ENCODE results near the gene TTC34.

TTC34 gene

DNA sequence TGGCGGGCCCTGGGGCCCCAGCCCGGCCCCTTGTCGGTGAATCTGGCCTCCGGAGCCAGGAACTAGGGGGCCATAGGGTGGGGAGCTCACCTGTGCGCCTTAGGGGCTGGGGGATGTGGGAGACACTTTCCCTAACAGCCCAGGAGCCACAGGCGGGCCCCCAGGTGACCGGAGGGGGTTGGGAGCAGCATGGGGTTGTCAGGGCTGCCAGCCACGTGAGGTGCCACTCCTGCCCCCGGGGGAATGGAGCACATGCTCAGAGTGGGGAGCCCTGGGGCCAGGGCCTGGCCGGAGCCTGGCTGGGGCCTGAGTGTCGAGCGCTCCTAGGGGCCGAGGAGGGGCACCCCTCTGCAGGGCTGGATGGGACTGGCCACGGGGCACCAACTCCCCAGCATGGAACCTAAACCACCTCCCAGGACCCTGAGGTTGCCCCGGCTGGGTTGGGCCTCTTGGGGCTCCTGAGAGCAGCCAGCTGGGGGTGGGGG is 195.1 kb downstream of the TTC34 start:
- no peak for DNase-seq (ENCODE audit: low read depth in 2 of 2)

GRCh38 chr1:2605509-2606395 is 195.7 kb downstream of the TTC34 start:
- no peak for DNase-seq (ENCODE audit: low read depth in 2 of 2)

GRCh38 chr1:2604844-2605508 is 196.5 kb downstream of the TTC34 start:
- DNase-seq (ENCODE audit: low read depth in 2 of 2) = no peak

DNA sequence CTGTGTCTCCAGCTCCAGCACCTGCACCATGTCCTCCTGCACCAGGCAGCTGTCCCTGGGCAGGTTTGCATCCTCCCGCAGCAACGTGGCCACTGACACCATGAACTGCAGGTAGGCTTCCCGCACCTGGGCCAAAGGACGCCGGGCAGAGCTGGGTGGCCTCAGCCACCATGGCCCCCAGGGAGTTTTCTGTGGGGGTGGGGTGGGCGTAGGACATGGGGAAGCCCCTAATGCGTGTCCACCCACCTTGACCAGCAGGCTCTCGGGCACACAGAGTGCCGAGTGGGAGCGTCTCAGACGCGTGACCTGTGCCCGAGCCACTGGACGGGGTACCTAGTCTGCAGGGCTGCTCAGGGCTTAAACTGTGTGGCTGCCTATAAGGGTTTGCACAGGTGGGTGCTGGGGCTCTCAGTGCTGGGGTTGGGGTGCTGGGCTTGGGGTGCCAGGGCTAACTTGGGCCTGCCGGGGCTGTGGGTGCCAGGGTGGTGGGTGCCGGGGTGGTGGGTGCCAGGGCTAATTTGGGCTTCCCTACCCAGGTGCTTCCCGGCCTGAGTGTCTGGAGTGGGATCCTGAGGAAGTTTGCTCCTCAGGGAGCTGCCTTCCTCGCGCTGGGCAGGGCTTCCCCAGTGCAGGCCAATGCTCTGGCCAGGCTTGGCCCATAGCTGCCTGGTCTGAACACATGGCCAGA is 197.2 kb downstream of the TTC34 start:
- no peak for DNase-seq (ENCODE audit: low read depth in 2 of 2)

DNA sequence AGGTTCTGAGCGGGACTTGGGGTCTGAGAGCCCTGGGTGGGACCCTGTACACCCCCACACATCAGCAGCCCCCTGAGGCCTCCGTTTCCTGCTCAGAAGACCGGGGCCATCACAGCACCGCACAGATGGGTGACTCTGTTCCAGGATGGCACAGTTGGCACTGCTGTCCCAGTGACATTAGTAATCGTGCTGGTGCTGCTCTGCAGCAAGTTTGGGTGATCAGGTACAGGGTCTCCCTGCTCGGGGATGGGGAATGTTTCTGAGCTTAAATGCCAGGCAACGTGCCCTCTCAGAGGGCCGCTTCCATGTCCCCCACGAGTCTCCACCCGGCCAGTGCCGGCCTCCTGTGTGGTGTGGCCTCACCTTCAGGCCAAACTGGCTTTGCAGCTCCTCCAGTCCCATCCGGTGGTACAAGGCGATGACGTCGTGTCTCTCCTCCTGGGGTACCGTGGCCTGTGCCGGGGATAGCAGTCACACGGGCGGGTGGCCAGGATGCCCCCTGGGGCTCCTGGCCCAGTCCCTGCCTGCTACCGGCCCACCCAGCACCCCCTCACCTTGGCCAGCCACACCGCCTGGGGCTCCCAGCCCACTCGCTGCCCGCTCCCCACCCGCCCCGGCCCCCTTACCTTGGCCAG is 197.9 kb downstream of the TTC34 start:
- no peak for DNase-seq (ENCODE audit: low read depth in 2 of 2)

DNA sequence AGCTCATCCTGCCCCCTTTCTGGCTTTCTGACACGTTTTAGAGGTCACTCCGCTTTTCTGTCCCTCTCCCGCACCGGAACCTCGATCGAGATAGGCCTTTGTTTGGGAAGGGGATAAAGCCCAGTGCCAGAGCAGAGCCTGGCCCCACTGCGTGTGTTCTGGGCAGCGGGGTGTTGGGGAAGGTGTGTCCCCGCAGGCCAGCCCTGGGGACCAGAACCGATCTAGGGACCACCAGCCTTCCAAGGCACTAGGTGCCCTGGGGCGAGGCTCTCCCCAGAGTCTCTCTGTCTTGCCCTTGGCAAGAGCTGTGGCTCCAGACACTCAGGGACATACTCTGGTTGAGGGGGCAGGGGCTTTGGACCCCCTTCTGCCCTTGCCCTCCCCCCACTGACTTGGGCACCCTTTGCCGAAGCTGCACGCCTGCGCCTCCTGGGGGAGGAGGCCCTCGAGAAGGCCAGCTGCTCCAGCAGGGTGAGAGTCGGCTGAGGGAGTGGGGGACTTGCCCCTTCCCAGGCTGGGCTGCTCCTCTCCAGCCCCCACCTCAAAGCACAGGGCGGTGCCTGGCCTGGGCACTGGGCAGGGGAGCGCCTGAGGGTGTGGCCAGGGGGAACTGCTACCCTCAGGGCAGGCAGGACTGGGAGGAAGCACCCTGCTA is 198.5 kb downstream of the TTC34 start:
- DNase-seq (ENCODE audit: low read depth in 2 of 2) = no peak

- DNase-seq (ENCODE audit: low read depth in 2 of 2) = no peak
Measured at GRCh38 chr1:2602311-2602835, 199.1 kb downstream of the TTC34 start.

DNA sequence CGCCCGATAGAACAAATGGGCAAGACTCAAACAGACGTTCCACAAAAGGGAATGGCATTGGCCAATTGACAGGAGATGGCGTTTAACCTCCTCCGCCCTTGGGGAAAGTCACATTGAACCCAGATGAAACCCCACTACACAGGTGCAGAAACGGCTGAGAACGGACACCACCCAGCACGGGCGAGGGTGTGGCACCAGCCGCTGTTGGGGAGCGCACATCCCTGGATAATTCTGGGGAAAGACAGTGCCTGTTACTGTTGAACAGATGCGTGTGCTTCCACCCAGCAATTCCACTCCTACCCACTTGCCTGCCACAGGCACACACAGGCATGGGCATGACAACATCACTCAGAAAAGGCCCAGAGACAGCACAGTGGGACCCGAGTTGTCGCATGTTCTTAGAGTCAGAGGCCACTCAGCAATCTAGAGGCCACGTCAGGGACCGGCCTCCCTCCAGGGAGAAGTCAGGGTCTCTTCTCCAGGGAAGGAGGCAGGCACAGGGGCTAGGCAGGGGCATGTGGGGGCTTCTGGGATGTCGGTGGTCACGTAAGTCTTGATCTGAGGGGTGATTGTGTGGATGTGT is 199.7 kb downstream of the TTC34 start:
- DNase-seq (ENCODE audit: low read depth in 2 of 2) = no peak

DNA sequence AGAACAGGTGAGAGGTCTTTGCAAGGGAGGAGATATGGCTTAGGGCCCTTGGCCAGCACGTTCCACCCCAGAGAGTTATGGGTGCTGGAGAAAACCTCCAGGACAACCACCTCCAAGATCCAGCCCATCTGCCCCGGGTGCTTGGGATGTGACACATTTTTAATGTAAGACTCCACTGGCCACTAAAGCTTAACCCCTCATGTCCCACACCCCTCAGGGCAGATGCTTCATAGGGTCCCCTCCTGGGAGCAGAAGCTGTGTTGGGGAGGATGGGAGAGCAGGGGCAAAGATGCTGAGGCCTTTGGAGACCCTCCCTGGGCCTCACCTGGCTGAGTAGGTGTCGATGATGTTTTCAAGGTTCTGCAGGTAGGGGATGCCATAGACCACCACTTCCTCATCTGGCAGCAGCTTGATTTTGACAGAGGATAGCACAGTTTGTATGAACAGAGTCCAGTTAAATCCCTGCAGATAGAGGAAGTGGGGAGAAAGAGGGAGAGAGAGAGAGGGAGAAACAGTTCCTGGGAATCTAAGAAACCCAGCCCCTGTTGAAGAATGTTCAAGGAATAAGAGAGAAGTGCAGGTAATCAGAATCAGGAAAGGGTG is 203.1 kb downstream of the TTC34 start:
- DNase-seq (ENCODE audit: low read depth in 2 of 2) = no peak

GRCh38 chr1:2597441-2598328 is 203.8 kb downstream of the TTC34 start:
- DNase-seq (ENCODE audit: low read depth in 2 of 2) = no peak

- no peak for DNase-seq (ENCODE audit: low read depth in 2 of 2)
Measured at GRCh38 chr1:2596530-2597333, 204.8 kb downstream of the TTC34 start.

DNA sequence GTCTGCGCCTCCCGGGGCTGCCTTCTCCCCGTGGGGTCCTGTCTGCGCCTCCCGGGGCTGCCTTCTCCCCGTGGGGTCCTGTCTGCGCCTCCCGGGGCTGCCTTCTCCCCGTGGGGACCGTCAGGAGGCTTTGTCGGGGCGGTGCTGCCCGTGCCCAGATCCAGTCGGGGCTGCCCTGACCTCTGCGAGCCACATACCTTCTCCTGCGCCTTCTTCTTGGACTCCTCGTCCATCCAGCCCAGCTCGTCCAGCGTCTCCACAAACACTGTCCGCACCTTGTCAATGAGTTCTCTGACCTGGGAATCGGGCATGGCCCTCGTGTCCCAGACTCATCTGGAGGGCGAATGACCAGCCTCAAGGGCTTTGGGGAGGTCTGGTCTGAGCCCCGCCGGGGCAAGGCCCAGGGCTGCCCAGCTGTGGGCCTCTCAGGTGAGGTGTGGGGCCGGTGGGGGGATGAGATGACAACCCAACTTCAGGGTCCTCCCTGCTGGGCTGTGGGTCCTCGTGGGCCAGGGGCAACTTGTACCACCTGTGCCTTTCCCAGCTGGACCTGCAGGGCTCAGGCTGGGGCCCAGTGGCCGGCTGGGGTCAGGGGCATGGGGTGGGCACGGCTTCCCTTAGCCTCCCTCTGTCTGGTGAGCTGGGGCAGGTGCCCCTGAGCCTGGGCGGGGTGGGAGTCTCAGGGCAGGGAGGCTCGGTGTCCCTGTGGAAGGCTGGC is 205.5 kb downstream of the TTC34 start:
- DNase-seq (ENCODE audit: low read depth in 2 of 2) = no peak

GRCh38 chr1:2595261-2595811 is 206.2 kb downstream of the TTC34 start:
- no peak for DNase-seq (ENCODE audit: low read depth in 2 of 2)

GRCh38 chr1:2594641-2595131 is 206.8 kb downstream of the TTC34 start:
- DNase-seq (ENCODE audit: low read depth in 2 of 2) = no peak

- DNase-seq (ENCODE audit: low read depth in 2 of 2) = no peak
Measured at GRCh38 chr1:2594001-2594640, 207.4 kb downstream of the TTC34 start.

GRCh38 chr1:2593251-2593878 is 208.1 kb downstream of the TTC34 start:
- no peak for DNase-seq (ENCODE audit: low read depth in 2 of 2)

All from stimulated activated CD4-positive, alpha-beta T cell treated with anti-CD3 and anti-CD28 coated beads, Interleukin-4, amount 100 ng/mL, for 48 hours (primary cell).